GM18873 (cell line): Measurements from ENCODE around the gene STAB2.

Source experiments
- ATAC-seq: cut with Tn5 transposase; IDR thresholded peaks from one replicate; pipeline ENCODE4 v1.9.1; 2021; ENCODE audit warnings: mild to moderate bottlenecking, moderate library complexity, moderate number of reproducible peaks; ENCODE audit not compliant: unreplicated experiment, low FRiP score

The STAB2 gene

DNA sequence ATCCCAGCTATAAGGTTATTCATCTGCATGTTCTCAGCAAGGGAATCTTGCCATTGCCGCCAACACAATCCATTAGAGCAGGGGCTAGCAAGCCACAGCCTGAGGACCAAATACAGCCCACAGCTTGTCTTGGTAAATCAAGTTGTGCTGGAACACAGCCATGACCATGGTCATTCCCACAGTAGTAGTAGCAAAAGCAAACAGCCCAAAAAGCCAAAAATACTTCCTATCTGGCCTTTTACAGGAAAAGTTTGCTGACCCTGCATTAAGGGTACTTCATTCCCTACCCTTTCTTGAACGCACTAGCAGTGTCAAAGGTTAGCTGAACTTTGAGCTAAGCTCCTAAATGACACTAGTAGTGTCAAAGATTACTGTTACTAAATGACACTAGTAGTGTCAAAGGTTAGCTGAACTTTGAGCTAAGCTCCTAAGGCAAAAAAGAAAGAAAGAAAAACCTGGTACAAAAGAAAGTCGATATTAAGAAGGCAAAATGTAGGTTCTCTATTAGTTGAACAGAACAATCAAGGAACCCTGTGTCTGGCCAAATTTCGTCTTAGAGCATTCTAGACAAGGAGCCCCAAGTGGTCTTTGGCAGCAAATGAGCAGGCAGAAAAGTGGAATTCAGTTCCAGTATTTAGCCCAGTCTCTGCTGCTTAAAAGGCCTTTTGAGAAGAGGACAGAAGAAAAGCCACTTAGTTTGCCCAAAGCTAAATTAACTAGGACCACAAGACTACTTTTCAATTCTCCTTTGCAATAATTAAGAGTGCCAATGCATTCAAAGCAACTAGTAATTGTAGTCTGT, 186.2 kb downstream of the STAB2 start:
- no peak for ATAC-seq

DNA sequence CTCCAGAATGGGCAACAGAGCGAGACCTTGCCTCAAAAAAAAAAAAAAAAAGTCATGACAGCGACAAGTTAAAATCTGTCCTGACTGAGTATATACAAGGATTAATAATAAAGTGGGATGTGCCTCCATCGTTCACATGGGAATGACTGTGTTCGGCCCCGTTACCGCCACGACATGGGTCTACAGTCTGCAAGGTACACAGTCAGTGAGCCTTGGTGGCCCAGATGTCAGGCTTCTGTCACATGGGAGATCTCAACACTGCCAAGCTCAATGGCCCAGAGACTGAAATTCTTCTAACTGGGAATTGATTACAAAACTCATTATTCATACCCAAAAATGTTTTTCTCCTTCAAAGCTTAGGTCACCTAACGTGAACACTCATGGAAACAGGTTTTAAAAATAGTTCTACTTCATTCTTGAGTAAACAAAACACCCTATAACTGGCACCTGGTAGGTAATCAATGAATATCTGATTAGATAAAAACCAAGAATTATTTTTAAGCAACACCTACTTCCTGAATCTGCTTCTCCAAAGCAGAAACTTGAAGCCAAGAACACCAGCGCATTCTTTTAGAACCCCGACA, 188.0 kb downstream of the STAB2 start:
- no peak for ATAC-seq

DNA sequence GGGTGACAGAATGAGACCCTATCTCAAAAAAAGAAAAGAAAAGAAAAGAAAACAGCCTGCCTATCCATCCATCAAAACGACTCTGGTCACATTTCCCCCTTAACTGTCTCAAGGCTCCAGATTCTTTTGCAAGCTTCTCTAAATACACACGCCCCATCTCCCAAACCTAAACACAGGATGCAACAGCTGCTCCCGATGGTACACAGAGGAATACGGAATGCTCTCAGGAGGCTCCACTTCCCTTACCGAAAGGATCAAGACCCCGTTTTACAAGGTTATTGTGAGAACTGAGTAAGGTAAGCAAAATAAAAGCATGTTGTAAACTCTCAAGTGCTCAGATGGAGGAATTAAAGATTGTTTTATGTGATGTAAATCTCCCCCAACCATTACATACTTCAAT, 191.7 kb downstream of the STAB2 start:
- ATAC-seq = no peak

DNA sequence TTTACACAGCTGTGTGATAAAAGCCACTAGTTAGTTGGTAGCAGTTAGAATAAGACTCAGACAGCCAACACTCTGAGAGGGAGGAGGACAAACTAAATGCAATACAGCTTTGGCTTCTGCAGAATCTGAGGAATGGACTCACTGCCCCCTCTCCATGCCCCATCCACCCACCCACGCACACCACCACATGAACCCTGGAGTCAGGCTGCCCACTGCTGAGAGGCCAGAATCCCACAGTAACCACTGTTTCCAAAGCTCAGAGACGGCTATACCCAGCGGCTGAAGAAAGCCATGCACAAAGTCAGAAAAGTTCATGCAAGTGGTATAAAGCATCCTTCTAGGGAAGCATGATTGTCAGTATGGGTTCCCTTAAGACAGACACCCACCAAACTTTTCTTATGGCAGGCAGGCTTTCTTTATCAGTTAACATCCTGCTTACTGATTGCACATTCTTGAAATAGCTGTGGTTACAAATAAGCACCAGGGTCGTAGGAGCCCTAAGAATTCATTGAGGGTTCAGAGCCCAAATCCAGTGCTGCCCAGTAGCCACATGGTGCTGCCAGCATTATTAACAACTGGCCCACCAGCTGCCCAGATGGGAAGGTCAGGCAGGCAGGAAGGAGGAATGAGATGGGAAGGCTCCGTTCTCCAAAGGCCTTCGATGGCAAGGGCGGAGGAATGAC, 192.5 kb downstream of the STAB2 start:
- ATAC-seq = no peak

DNA sequence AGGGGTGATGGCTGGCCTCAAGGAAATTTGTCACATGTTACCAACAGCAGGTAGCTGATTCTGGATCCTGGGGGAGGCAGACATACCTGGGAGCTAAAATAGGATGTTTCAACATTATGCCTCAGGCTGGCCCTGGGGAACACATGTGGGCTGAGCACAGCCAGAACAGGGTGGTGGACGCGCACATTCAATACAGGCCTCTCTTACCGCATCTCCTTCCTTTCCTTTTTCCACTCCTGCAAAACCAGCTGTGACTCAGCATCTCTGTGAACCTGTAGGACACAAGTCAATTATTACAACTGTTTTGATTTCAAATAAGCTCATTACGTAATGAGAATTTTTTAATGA, 193.0 kb downstream of the STAB2 start:
- no peak for ATAC-seq

DNA sequence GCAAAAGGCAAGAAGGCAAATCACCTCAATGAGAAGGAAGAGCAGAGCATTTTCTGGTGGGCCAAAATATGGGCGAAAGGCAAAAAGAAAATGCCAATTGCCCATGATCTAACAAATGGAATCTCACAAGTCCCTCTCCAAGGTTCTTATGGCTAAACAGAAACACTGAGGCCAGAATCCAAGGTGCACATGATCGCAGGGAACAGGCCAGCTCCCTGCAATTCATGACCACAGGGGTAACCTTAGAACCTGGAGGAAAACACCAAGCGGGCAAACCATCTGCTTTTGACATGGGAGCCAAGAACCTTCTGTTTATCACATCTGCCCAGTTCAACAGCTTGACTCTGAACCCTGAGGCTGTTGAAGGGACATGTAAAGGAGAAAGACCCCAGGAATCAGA, 193.9 kb downstream of the STAB2 start:
- ATAC-seq = no peak

DNA sequence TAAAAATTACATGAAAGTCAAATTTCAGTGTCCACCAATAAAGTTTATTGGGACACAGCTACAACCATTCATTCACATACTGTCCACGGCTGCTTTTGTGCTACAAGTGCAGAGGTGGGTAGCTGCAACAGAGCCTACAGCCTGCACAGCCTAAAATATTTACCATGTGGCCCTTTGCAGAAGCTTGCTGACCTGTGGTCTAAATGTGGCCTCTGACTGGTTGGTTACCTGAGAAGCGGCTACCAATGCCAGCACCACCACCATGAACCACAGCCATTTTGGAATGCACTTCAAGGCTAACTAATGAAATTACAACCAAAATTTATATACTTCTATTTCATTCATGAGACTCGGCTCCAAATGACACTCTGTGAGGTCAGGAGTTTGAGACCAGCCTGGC, 195.3 kb downstream of the STAB2 start:
- ATAC-seq = no peak

DNA sequence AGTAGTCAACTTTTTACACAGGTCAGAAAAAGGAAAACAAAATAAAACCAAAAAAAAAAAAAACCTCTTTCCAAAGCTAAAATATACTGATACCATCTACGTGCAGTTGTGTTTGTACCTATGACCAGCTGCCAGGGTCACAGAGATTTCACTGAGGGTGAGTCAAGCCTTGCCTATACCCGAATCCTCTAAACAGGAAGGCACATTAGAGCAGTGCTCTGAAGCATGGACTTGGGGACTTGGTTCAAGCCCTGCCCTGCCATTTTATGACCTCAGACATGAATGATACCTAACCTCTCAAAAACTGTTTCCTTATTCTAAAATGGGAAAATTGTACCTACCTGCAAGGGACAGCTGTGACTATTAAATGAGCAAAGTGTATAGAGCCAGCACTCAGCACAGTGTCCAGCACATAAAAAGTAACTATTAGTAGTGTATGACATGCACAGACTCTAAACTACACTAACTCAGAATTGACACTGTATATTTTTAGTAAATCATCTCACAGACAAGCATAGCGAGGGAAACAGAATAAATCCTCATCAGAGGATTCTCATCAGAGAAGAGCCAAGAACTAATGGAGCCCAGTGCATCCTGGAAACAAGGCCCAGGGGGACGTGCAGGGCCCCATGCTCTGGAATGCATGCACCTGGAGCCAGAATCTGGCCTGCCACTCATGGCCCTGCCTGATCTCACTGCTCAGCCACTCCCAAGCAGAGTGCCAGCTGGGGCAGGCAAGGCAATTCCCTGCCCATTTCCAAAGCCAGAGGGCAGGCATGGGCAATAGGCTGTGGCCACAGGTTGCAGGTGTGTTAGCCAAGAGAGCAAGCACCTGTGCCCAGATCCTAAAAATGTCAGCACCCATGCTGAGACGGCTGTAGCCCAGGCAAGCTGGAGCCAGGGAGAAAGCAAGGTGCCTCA, 196.9 kb downstream of the STAB2 start:
- no peak for ATAC-seq

DNA sequence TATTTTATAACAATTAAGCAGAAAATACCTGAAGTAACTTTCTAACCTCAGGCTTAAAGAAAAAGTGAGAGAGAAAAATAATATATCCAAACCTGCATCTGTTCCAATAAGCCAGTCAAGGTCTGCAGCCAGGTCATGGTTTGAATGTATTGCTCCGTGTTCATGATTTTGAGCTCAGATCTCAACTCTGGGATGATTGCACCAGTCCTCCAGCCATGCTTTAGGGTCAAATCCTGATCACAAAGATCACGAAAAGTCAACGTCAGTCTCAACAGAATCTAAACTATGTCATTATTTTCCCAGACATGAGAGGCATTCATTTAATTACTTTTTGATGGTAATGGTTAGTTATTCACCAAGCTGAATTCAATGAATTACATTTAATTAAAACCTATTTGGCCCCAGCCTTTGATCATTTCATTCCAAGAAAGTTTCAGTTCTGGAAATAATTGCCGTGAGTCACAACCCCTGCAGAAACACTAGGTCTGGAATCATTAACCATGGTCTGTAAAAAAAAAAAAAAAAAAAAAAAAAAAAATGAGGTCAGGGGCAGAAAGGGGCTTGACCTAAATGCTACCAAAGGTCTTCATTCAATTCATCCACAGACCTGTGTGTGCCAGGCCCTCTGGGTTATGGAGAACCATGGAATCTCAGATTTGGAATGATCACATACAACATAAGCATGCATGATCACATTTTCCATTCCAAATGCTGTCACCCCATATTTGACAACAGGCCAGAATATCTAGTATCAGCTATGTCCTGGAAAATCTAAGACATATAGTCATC, 198.4 kb downstream of the STAB2 start:
- ATAC-seq = no peak

DNA sequence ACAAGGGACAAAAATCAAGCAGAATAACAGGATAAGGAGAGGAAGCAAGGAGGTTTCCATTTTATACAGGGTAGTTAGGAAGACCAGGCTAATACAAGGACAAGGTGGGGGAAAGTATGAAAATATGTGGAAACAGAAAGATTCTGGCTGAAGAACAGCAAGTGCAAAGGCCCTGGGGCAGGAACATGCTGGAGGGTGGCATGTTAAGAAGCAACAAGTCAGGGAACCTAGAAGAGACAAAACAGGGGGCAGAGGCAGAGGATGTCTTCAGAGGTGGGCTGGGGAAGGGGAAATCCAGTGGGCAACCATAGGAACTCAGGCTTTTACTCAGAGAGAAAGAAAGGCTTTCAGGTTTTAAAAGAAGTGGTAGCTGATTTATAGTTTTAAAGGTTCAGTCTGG, 199.1 kb downstream of the STAB2 start:
- no peak for ATAC-seq

DNA sequence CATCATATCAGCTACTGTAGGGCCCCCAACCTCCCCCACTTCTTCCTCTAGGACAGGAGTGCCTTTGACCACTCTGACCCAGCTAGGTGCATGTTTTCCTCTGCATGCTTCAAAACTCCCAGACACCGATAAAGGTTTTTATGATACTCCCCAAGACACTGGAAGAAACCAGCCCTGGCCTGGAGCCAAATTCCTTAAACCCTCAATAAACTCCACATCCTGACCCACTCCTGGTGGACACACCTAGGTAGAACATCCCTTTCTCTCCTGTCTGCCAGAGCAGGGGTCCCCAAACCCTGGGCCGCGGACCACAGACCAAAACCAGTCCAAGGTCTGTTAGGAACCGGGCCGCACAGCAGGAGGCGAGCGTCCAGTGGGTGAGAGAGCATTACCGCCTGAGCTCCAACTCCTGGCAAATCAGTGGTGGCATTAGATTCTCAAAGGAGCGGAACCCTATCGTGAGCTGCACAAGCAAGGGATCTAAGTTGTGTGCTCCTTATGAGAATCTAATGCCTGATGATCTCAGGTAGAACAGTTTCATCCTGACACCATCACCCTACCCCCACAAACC, 204.4 kb downstream of the STAB2 start:
- no peak for ATAC-seq

DNA sequence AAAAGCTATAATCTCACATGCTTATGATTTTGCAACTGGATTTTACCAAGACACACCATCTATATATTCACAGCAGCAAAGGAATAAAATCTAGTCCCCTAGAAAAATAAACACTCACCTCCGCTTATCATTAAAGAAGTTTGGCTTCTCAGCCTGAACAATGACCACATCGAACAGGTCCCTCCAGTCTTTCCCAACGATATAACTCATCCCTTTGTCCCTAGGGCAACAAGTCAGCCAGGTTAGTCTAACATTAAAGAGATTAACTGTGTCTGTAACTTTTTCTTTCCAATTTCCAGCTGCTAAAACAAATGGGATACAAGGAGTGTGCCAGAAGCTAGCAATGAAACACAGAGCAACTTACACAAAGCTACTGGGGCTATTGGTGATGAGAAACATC, 206.0 kb downstream of the STAB2 start:
- no peak for ATAC-seq

DNA sequence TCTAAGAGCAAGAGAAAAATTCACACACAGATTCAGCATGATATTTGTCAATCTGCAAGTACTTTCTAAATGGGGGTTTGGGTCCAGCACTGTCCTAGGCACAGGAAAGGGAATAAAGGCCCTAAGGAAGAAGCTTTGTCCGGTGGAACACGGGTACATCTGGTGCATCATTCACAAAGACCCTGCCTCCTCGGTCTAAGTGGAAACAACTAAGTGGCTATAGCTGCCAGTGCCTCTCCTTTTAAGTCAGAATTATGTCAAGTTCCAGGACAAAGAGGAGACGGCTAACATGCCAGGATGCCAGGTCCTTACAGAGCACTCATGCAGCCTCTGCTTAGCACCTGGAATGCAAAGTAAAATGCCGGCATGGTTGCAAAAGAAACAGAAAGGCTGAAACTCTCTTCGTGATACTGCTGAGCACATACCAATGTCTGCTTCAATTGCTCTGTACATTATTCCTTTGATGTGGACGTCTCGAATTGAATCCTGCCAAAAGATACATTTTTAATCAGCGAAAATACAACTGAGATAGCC, 206.5 kb downstream of the STAB2 start:
- ATAC-seq = no peak

DNA sequence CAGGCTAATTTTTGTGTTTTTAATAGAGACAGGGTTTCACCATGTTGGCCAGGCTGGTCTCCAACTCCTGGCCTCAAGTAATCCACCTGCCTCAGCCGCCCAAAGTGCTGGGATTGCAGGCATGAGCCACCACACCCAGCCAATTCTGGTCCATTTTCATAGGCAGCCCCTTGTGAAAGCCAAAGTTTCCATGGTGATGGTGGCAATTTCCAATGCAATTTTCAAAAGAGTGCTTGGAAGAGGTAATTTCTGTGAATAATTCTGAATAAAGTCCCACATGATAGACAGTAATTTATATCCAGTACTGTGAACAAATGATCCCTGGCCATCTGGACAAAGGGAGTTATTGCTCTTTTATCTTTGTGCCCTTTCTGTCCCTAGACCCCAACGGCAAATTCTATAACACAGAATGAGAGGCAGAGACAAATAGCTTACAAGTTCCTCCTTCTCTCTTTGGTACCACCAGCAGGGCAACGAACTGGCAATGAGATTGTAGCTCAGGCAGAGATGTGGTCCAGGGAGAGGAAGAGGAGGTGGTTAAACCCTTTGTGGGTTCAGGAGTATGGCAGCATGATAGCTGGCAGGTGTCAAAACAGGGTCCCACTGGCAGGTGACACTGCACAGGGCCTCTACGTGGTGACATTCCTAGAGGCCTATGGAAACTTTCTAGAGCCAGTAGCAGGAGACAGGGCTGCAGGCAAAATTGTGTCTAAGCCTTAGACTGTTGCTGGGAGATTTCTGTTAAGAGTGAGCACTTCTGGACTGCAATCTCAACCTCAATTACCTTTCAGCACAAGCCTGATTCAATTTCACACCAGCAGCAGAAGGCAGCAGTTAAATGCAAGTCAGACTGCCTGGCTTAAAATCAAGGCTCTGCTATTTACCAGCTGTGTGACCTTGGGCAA, 207.5 kb downstream of the STAB2 start:
- no peak for ATAC-seq

DNA sequence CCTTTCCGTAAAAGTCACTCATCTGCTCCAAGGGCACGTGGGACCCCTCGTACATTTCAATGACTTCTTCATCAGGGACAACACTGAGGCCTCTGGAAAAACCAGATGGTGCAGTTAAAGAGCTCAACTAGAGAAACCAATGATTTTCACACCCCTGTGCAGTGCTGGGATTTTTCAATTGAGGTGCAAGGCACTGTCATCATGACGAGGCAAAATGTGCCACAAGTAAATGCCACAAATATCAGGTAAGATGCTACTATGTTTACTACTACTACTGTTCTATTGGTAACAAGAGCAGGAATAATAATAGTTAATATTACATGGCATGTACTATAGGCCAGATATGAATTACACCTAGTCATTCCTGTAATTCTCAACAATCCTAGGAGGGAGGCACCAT, 211.5 kb downstream of the STAB2 start:
- no peak for ATAC-seq

DNA sequence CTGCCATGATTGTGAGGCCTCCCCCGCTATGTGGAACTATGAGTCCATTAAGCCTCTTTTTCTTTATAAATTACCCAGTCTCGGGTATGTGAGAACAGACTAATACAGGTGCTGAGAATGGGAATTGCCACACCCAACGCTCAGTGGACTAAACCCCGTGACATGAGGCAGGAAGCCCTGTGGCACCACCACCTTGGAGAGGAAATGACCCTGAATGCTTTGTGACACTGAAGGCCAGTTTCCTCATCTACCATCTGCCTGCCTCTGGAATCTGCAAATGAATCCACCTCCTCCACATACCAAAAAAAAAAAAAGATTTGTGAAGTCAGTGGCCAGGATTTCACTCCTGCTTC, 212.4 kb downstream of the STAB2 start:
- ATAC-seq = no peak

DNA sequence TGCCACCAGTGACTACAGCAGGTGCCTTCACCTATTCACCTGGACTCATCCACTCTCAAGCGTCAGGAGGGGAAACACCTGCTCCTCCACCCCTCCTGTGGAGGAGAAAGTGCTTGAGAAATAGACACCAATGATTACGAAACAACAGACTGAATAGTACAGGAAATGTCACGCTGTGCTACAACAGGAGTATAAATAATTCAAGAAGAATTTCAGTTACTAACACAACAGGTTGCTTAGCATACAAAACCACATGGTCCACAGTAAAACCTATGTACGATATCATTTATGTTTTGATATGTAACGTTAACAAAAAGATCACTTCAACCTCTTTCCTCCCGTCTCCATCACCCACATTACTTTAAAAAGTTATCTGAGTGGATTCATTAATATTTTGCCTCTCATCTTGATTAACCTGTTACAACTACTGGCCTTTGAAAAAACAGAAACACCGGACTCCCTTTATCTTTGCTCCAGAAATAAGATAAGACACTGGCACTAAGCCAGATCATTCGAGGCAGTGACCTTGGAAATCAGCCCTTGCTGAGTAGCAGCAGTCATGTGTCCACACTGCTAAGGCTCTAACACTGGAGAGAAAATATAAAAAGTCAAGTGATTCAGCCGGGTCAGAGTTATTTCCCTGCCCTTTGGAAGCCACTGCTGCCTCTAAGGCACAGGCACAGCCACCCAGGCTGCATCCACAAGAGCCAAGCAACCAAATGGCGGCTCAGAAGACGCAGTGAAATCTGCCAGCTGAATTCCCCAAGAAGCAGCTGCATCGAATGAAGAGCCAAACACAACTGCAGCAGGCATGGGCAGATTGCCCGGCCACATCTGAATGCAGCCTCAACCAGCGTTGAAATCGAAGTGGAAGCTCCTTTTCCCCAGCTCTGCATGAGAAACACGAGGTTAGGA, 213.0 kb downstream of the STAB2 start:
- no peak for ATAC-seq
